PC-3 (cell line): ENCODE measurements around the gene AGAP9. TPM values are rescaled to one million over a fixed set of nuclear protein-coding genes. Genes with fewer than 3 reads are reported as not detected.
A peak's percentile ranks its signal among the peaks of the same experiment; 100 is the strongest.
"Not testable (repeated sequence)": the region's sequence is repeated elsewhere in the genome, so short reads cannot be mapped to it uniquely, and the experiment has no call there.

Source experiments
- ATAC-seq: fragments of 200-7000 bp; cut with Tn5 transposase; 2 replicates; pipeline ENCODE4 v1.9.1; 2020; ENCODE audit warnings: mild to moderate bottlenecking, moderate library complexity
- BruUV-seq: library from RNA; stranded (reverse); fragments of 400-500 nt; replicated peaks from 2 replicates; lab custom pipeline; 2021; lab: Mats Ljungman, UMichigan
- CTCF ChIA-PET: fragments of 300-600 bp; sonication (Branson Sonifier 250); formaldehyde crosslinking; loops from one replicate; lab custom pipeline; 2022; ENCODE audit warnings: antibody characterized with exemption; lab: Charles Lee
- POLR2A ChIA-PET: fragments of 300-600 bp; sonication (Branson Sonifier 250); formaldehyde crosslinking; loops from one replicate; lab custom pipeline; 2022; ENCODE audit warnings: antibody characterized with exemption; ENCODE audit not compliant: unreplicated experiment; lab: Charles Lee
- DNase-seq: peaks from one replicate; pipeline ENCODE4 v3.0.0-alpha.2; 2015
- H2AFZ ChIP-seq: fragments of 300-600 bp; sonication (generic); 2 replicates; pipeline ENCODE4 v1.6.0; 2016; ENCODE audit warnings: antibody characterized with exemption, low read length
- H3F3A ChIP-seq: fragments of 300-600 bp; sonication (generic); one replicate; pipeline ENCODE4 v1.6.0; 2017; ENCODE audit warnings: antibody characterized with exemption, low read length, control low read depth, mild to moderate bottlenecking; ENCODE audit not compliant: unreplicated experiment
- H3K27ac ChIP-seq: fragments of 300-600 bp; sonication (generic); 2 replicates; pipeline ENCODE4 v1.5.1; 2016; ENCODE audit warnings: mild to moderate bottlenecking, low read length
- H3K27me3 ChIP-seq: fragments of 300-600 bp; sonication (generic); 2 replicates; pipeline ENCODE4 v1.6.1; 2016; ENCODE audit warnings: low read length, mixed read lengths
- H3K36me3 ChIP-seq: fragments of 300-600 bp; sonication (generic); 2 replicates; pipeline ENCODE4 v1.6.1; 2016; ENCODE audit warnings: low read depth, mixed run types, low read length, mixed read lengths
- H3K4me1 ChIP-seq: fragments of 300-600 bp; sonication (generic); 2 replicates; pipeline ENCODE4 v1.5.1; 2016; ENCODE audit warnings: low read length; ENCODE audit not compliant: insufficient read depth
- H3K4me2 ChIP-seq: fragments of 300-600 bp; sonication (generic); 2 replicates; pipeline ENCODE4 v1.6.0; 2016; ENCODE audit warnings: low read length
- H3K4me3 ChIP-seq: fragments of 300-600 bp; sonication (generic); 2 replicates; pipeline ENCODE4 v1.5.1; 2016; ENCODE audit warnings: mild to moderate bottlenecking, low read length, mixed read lengths
- H3K79me2 ChIP-seq: fragments of 300-600 bp; sonication (generic); 2 replicates; pipeline ENCODE4 v1.6.1; 2017; ENCODE audit warnings: low read length, mixed read lengths
- H3K9ac ChIP-seq: fragments of 300-600 bp; sonication (generic); 2 replicates; pipeline ENCODE4 v1.6.0; 2016; ENCODE audit warnings: mild to moderate bottlenecking, low read length
- H3K9me2 ChIP-seq: fragments of 300-600 bp; sonication (generic); replicated peaks from 2 replicates; pipeline ENCODE4 v1.6.1; 2016; ENCODE audit warnings: mixed run types, low read length, mixed read lengths
- H3K9me3 ChIP-seq: fragments of 300-600 bp; sonication (generic); 2 replicates; pipeline ENCODE4 v1.6.1; 2016; ENCODE audit warnings: low read length, mixed read lengths
- H4K20me1 ChIP-seq: fragments of 300-600 bp; sonication (generic); 2 replicates; pipeline ENCODE4 v1.6.1; 2016; ENCODE audit warnings: low read length, mixed read lengths
- intact Hi-C: fragments of 100-400 bp; cut with micrococcal nuclease; formaldehyde crosslinking; loops from 2 replicates; pipeline ENCODE4 v1.9.0; 2023
- total RNA-seq: library from RNA; depleted of rRNA; stranded (reverse); fragments of >200 nt; gene quantifications from 2 replicates; pipeline ENCODE4 v1.2.3, GENCODE V29; 2014

AGAP9 gene
- total RNA-seq, 1 experiment from 2014 or later = 7.1 TPM

GRCh38 chr10:47472072-47472471 lies 51.4 kb downstream of the AGAP9 start:
- BruUV-seq, H3K36me3 ChIP-seq, CTCF ChIA-PET, H3K4me2 ChIP-seq, intact Hi-C loops, H3K4me3 ChIP-seq, H3K27ac ChIP-seq, H4K20me1 ChIP-seq, H3K27me3 ChIP-seq, H3K4me1 ChIP-seq, H3K9ac ChIP-seq, H2AFZ ChIP-seq, H3K9me3 ChIP-seq, H3K79me2 ChIP-seq, POLR2A ChIA-PET, DNase-seq, H3K9me2 ChIP-seq, H3F3A ChIP-seq: not testable (repeated sequence)
- ATAC-seq = peak; percentile 54

DNA sequence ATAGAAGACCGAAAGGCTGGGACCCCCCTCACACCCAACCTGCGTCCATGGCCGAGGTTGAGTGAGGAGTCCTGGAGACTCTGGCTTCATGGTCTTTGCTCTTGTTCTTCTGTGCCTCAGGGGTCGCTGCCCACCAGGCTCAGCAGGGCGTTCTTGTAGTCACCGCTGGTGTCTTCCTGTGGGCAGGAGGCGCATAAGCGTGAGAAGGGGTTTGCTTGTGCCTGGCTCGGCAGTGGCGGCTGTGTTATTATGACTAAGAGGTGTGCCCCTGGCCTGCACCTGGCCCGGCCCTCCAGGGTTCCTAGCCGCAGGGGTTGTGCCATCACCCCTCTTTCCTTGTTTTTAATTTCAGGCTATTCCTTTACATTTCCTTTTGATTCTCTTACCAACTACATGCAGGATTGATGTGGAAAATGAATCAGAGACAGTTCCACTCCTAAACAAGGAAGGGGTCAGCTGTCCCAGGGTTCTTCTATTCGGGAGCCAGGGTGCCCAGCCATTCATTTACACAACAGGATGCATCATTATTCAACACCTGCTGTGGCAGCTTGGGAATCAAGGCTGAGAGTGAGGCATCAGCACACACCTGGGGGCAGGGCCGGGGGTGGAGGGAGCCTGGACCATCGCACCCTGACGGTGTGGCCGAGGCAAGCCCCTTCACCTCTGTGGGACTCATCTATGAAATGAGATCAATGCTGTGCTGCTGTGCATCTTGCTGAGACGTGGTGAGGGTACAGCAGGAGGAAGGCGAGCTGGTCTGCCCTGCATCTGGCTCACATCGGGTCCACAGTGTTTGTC lies 54.5 kb downstream of the AGAP9 start:
- H3K36me3 ChIP-seq, H3K27me3 ChIP-seq, H3K9me2 ChIP-seq, H2AFZ ChIP-seq, H3K4me2 ChIP-seq, H3K4me3 ChIP-seq, DNase-seq, H3K79me2 ChIP-seq, CTCF ChIA-PET, H3F3A ChIP-seq, H3K9me3 ChIP-seq, ATAC-seq, intact Hi-C loops, H3K27ac ChIP-seq, BruUV-seq, H3K9ac ChIP-seq, H4K20me1 ChIP-seq, H3K4me1 ChIP-seq, POLR2A ChIA-PET: not testable (repeated sequence)

GRCh38 chr10:47467957-47468356 lies 55.5 kb downstream of the AGAP9 start:
- H3K27me3 ChIP-seq, H3K4me1 ChIP-seq, H3K36me3 ChIP-seq, H4K20me1 ChIP-seq, DNase-seq, H3F3A ChIP-seq, H3K4me3 ChIP-seq, CTCF ChIA-PET, BruUV-seq, H3K27ac ChIP-seq, H3K9me2 ChIP-seq, intact Hi-C loops, H3K9me3 ChIP-seq, H2AFZ ChIP-seq, H3K9ac ChIP-seq, ATAC-seq, H3K79me2 ChIP-seq, H3K4me2 ChIP-seq, POLR2A ChIA-PET: not testable (repeated sequence)

DNA sequence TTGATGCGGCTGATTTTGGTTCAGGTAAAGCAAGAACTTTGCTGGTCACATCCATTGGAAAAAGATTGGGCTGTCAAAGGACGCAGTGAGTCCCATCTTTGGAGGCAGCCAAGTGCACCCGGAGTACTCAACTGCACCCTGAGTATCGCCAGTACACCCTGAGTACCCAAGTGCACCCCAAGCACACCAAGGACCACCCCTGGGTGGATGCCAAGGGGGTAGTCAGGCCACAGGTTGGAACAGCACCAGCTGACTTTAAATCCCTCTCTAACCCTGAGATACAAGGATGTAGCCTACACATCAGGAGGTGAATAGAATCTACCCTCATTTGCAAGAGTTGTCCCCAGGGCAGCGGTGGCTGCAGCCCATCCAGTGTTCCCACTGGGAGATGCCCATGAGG lies 56.0 kb downstream of the AGAP9 start:
- POLR2A ChIA-PET, H3K9me2 ChIP-seq, intact Hi-C loops, H3K36me3 ChIP-seq, H3K4me3 ChIP-seq, DNase-seq, H3K9me3 ChIP-seq, H3F3A ChIP-seq, H3K4me1 ChIP-seq, H3K4me2 ChIP-seq, ATAC-seq, BruUV-seq, CTCF ChIA-PET, H3K79me2 ChIP-seq, H2AFZ ChIP-seq, H3K27ac ChIP-seq, H4K20me1 ChIP-seq, H3K27me3 ChIP-seq, H3K9ac ChIP-seq: not testable (repeated sequence)

- BruUV-seq, POLR2A ChIA-PET, H2AFZ ChIP-seq, intact Hi-C loops, H3K9me2 ChIP-seq, H3K27ac ChIP-seq, H3K9me3 ChIP-seq, H3K79me2 ChIP-seq, H3K4me1 ChIP-seq, H4K20me1 ChIP-seq, H3K36me3 ChIP-seq, H3K4me3 ChIP-seq, DNase-seq, H3K27me3 ChIP-seq, ATAC-seq, H3K4me2 ChIP-seq, H3K9ac ChIP-seq, CTCF ChIA-PET, H3F3A ChIP-seq: not testable (repeated sequence)
Observed at GRCh38 chr10:47465216-47465917, 58.1 kb downstream of the AGAP9 start.

DNA sequence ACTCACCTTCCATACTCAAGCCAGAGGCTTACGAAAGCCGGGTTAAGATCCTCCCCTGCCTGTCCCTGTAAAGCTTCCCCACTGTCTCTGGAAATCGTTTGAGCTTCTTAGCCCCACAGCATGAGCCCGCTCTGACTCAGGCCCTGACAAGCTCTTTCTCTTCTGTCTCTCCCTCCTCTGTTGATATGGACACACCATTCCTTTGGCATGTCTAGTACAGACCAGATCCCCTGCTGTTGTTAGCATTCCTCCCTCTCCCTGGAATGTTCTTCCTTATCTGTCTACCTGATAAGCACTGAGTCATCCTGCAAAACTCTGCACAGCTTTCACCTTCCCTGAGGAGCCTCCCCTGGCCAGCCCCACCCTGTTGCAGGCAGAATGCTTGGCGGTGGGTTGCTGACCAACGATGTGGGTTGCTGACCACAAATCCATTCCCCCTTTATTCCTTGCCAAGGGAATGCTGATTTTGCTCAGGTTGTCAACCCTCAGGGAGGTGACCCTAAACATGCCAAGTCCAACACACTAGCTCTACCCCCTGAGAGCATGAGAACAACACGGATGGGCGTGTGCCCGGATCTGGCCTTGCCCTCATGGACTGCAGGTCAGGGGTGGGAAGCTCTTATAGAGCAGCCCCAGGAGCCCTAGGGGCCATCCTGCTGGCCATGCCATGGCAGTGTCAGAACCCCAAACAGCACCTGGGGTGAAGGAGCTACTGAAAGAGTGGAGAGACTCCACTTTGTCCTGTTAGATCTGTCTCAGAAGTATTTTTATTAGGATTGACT lies 60.7 kb downstream of the AGAP9 start:
- H3K79me2 ChIP-seq, H2AFZ ChIP-seq, H4K20me1 ChIP-seq, H3K4me2 ChIP-seq, H3F3A ChIP-seq, DNase-seq, POLR2A ChIA-PET, H3K4me3 ChIP-seq, H3K27me3 ChIP-seq, H3K9ac ChIP-seq, BruUV-seq, H3K4me1 ChIP-seq, intact Hi-C loops, H3K9me3 ChIP-seq, CTCF ChIA-PET, H3K36me3 ChIP-seq, H3K27ac ChIP-seq, H3K9me2 ChIP-seq: not testable (repeated sequence)
- ATAC-seq = peak; percentile 72
